ENCODE results near the gene SP110.

SP110 gene

GRCh38 chr2:230164139-230164538 is 55.6 kb downstream of the SP110 start:
- DNase-seq, result no peak

GRCh38 chr2:230162981-230163380 is 56.8 kb downstream of the SP110 start:
- DNase-seq, result no peak

- DNase-seq, result no peak
Observed at GRCh38 chr2:230161184-230161583, 58.6 kb downstream of the SP110 start.

GRCh38 chr2:230160112-230160660 is 59.6 kb downstream of the SP110 start:
- no peak for DNase-seq

- no peak for DNase-seq
Observed at GRCh38 chr2:230158468-230158867, 61.3 kb downstream of the SP110 start.

GRCh38 chr2:230156782-230157699 is 62.7 kb downstream of the SP110 start:
- no peak for DNase-seq

GRCh38 chr2:230155359-230155758 is 64.4 kb downstream of the SP110 start:
- DNase-seq, result no peak

- DNase-seq, result no peak
Observed at GRCh38 chr2:230153390-230153976, 66.3 kb downstream of the SP110 start.

GRCh38 chr2:230152334-230152733 is 67.5 kb downstream of the SP110 start:
- no peak for DNase-seq

GRCh38 chr2:230144355-230144754 is 75.4 kb downstream of the SP110 start:
- DNase-seq, result no peak

GRCh38 chr2:230140667-230141066 is 79.1 kb downstream of the SP110 start:
- DNase-seq, result no peak

- no peak for DNase-seq
Observed at GRCh38 chr2:230137902-230138539, 81.8 kb downstream of the SP110 start.

- no peak for DNase-seq
Observed at GRCh38 chr2:230135130-230135525, 84.7 kb downstream of the SP110 start.

- no peak for DNase-seq
Observed at GRCh38 chr2:230134496-230135129, 85.2 kb downstream of the SP110 start.

GRCh38 chr2:230131366-230131765 is 88.4 kb downstream of the SP110 start:
- no peak for DNase-seq

GRCh38 chr2:230130668-230131364 is 89.0 kb downstream of the SP110 start:
- DNase-seq, result no peak

- DNase-seq, result no peak
Observed at GRCh38 chr2:230129343-230129742, 90.4 kb downstream of the SP110 start.

GRCh38 chr2:230128623-230129342 is 91.0 kb downstream of the SP110 start:
- DNase-seq, result no peak

GRCh38 chr2:230127195-230127594 is 92.6 kb downstream of the SP110 start:
- no peak for DNase-seq

- DNase-seq, result no peak
Observed at GRCh38 chr2:230124757-230125431, 94.9 kb downstream of the SP110 start.

- DNase-seq, result no peak
Observed at GRCh38 chr2:230124235-230124634, 95.5 kb downstream of the SP110 start.
